Kidney epithelial cell (primary cell): Measurements from ENCODE around the gene TMEM144. TPM values are rescaled to one million over a fixed set of nuclear protein-coding genes. Genes with fewer than 3 reads are reported as not detected.

Experiments used
- DNase-seq: peaks from one replicate; pipeline ENCODE4 v3.0.0-alpha.2; 2010; ENCODE audit warnings: low read depth
- H3K27me3 ChIP-seq: 2 replicates; pipeline ENCODE4 v1.6.0; 2011; ENCODE audit warnings: low read length; ENCODE audit not compliant: control insufficient read depth, insufficient read depth
- H3K36me3 ChIP-seq: 2 replicates; pipeline ENCODE4 v1.5.1; 2011; ENCODE audit warnings: low read length; ENCODE audit not compliant: control insufficient read depth, insufficient read depth
- H3K4me3 ChIP-seq: 2 replicates; pipeline ENCODE4 v1.5.1; 2011; ENCODE audit warnings: low read depth, mild to moderate bottlenecking, control low read depth, low read length
- CTCF ChIP-seq: IDR thresholded peaks from 2 replicates; pipeline ENCODE4 v1.5.1; 2011; ENCODE audit warnings: mild to moderate bottlenecking, moderate library complexity, low read length, control low read depth, inconsistent platforms; ENCODE audit not compliant: insufficient read depth, poor library complexity, severe bottlenecking
- total RNA-seq: library from RNA; depleted of rRNA; stranded (reverse); fragments of >200 nt; gene quantifications from 2 replicates; pipeline ENCODE4 v1.2.3, GENCODE V29; 2015

The TMEM144 gene
- total RNA-seq, 1 donor from 2014 or later, result 12.2 TPM

GRCh38 chr4:158193171-158193749 lies 17.0 kb upstream of the TMEM144 start:
- Histone ChIP-seq H3K36me3 (no peaks in the 10 kb centered on the region), H3K27me3 (no peaks in the 10 kb centered on the region), H3K4me3 (no peak overlapping the region)
- no peak for DNase-seq
- TF ChIP-seq CTCF, result peak; percentile 64

- no peak overlapping the region for H3K4me3 ChIP-seq
- DNase-seq, result no peak
- H3K27me3 ChIP-seq, result no peaks in the 10 kb centered on the region
- no peak for TF ChIP-seq CTCF
- no peaks in the 10 kb centered on the region for H3K36me3 ChIP-seq
These were observed 15.0 kb upstream of the TMEM144 start for GRCh38 chr4:158195297-158195696.

- no peak overlapping the region for H3K4me3 ChIP-seq
- no peak for DNase-seq
- H3K27me3 ChIP-seq, result no peaks in the 10 kb centered on the region
- H3K36me3 ChIP-seq, result no peaks in the 10 kb centered on the region
- TF ChIP-seq CTCF, result no peak
These were observed 13.0 kb upstream of the TMEM144 start for GRCh38 chr4:158197194-158197776.

GRCh38 chr4:158200214-158200613 lies 10.1 kb upstream of the TMEM144 start:
- Histone ChIP-seq H3K36me3 (no peaks in the 10 kb centered on the region), H3K4me3 (no peak overlapping the region), H3K27me3 (no peaks in the 10 kb centered on the region)
- DNase-seq, result no peak
- no peak for TF ChIP-seq CTCF

GRCh38 chr4:158201322-158201721 lies 9.0 kb upstream of the TMEM144 start:
- no peak for TF ChIP-seq CTCF
- Histone ChIP-seq H3K4me3 (no peak overlapping the region), H3K36me3 (no peaks in the 10 kb centered on the region), H3K27me3 (no peaks in the 10 kb centered on the region)
- DNase-seq, result no peak

- TF ChIP-seq CTCF, result no peak
- H3K4me3 ChIP-seq, result no peak overlapping the region
- no peaks in the 10 kb centered on the region for H3K36me3 ChIP-seq
- H3K27me3 ChIP-seq, result no peaks in the 10 kb centered on the region
- no peak for DNase-seq
These were observed 8.4 kb upstream of the TMEM144 start for GRCh38 chr4:158201876-158202275.
